IMR-90 (cell line): Measurements from ENCODE around the gene C19orf33. TPM values are rescaled to one million over a fixed set of nuclear protein-coding genes. Genes with fewer than 3 reads are reported as not detected.

Experiments
- ATAC-seq: fragments of 200-7000 bp; cut with Tn5 transposase; 2 replicates; pipeline ENCODE4 v1.9.1; 2020; ENCODE audit warnings: low read depth, mild to moderate bottlenecking, moderate library complexity
- BruUV-seq: library from RNA; stranded (reverse); fragments of 400-500 nt; replicated peaks from 2 replicates; lab custom pipeline; 2021; lab: Mats Ljungman, UMichigan
- CTCF ChIA-PET: fragments of 300-600 bp; formaldehyde crosslinking; extraction: SDS; loops from one replicate; lab custom pipeline; 2021; ENCODE audit warnings: antibody characterized with exemption; lab: Yijun Ruan, JAX
- POLR2A ChIA-PET: fragments of 300-600 bp; sonication (Branson Sonifier 250); formaldehyde crosslinking; loops from one replicate; lab custom pipeline; 2022; ENCODE audit warnings: antibody characterized with exemption; ENCODE audit not compliant: unreplicated experiment; lab: Charles Lee
- DNase-seq: peaks from one replicate; pipeline ENCODE4 v3.0.0; 2013
- H2AFZ ChIP-seq: replicated peaks from 2 replicates; pipeline ENCODE3; 2013; ENCODE audit warnings: low read length, mild to moderate bottlenecking; ENCODE audit not compliant: poor library complexity
- H2AK5ac ChIP-seq: 2 replicates; pipeline ENCODE4 v1.6.1; 2013; ENCODE audit warnings: low read depth, low read length, inconsistent platforms
- H2AK9ac ChIP-seq: replicated peaks from 2 replicates; pipeline ENCODE3; 2013; ENCODE audit warnings: mild to moderate bottlenecking, low read depth, low read length, moderate library complexity; ENCODE audit not compliant: poor library complexity
- H2BK120ac ChIP-seq: 2 replicates; pipeline ENCODE4 v1.6.1; 2013; ENCODE audit warnings: low read depth, low read length, inconsistent platforms
- H2BK15ac ChIP-seq: 3 replicates; pipeline ENCODE4 v1.6.1; 2013; ENCODE audit warnings: low read depth, low read length, inconsistent platforms
- H2BK20ac ChIP-seq: 2 replicates; pipeline ENCODE4 v1.6.1; 2013; ENCODE audit warnings: low read depth, mild to moderate bottlenecking, inconsistent platforms, low read length, moderate library complexity
- H2BK5ac ChIP-seq: 2 replicates; pipeline ENCODE4 v1.6.1; 2013; ENCODE audit warnings: mild to moderate bottlenecking, low read depth, low read length, inconsistent platforms; ENCODE audit not compliant: poor library complexity, severe bottlenecking
- H3K14ac ChIP-seq: replicated peaks from 2 replicates; pipeline ENCODE4 v1.6.1; 2013; ENCODE audit warnings: low read depth, low read length, inconsistent platforms
- H3K18ac ChIP-seq: 2 replicates; pipeline ENCODE4 v1.6.1; 2013; ENCODE audit warnings: low read depth, low read length, control low read depth
- H3K23ac ChIP-seq: 2 replicates; pipeline ENCODE4 v1.6.1; 2013; ENCODE audit warnings: low read depth, low read length, inconsistent platforms
- H3K27ac ChIP-seq: 2 replicates; pipeline ENCODE4 v1.5.1; 2013; ENCODE audit warnings: mild to moderate bottlenecking, control low read depth, low read length; ENCODE audit not compliant: insufficient read depth
- H3K27me3 ChIP-seq: 2 replicates; pipeline ENCODE4 v1.6.1; 2013; ENCODE audit warnings: low read length; ENCODE audit not compliant: control insufficient read depth, insufficient read depth
- H3K36me3 ChIP-seq: 2 replicates; pipeline ENCODE4 v1.6.1; 2013; ENCODE audit warnings: low read length, mixed read lengths; ENCODE audit not compliant: control insufficient read depth, insufficient read depth
- H3K4ac ChIP-seq: 2 replicates; pipeline ENCODE4 v1.6.1; 2013; ENCODE audit warnings: low read depth, low read length, inconsistent platforms
- H3K4me1 ChIP-seq: 2 replicates; pipeline ENCODE4 v1.6.1; 2013; ENCODE audit warnings: low read length, mixed read lengths; ENCODE audit not compliant: control insufficient read depth, insufficient read depth
- H3K4me2 ChIP-seq: 2 replicates; pipeline ENCODE4 v1.6.1; 2013; ENCODE audit warnings: low read depth, mild to moderate bottlenecking, control low read depth, low read length, moderate library complexity
- H3K4me3 ChIP-seq: 2 replicates; pipeline ENCODE4 v1.5.1; 2013; ENCODE audit warnings: low read depth, mild to moderate bottlenecking, control low read depth, low read length, moderate library complexity; ENCODE audit not compliant: insufficient read depth
- H3K56ac ChIP-seq: 2 replicates; pipeline ENCODE4 v1.6.1; 2013; ENCODE audit warnings: low read length, inconsistent platforms; ENCODE audit not compliant: insufficient read depth; ENCODE audit errors: extremely low read depth
- H3K79me1 ChIP-seq, 2 experiments: 2 replicates each; pipeline ENCODE4 v1.6.1; 2013; ENCODE audit warnings: low read length in 2 of 2, inconsistent platforms in 1 of 2, low read depth in 1 of 2
- H3K9ac ChIP-seq: 2 replicates; pipeline ENCODE4 v1.6.1; 2013; ENCODE audit warnings: low read depth, low read length, control low read depth
- H3K9me1 ChIP-seq: 2 replicates; pipeline ENCODE4 v1.6.1; 2013; ENCODE audit warnings: low read length, inconsistent platforms; ENCODE audit not compliant: insufficient read depth
- H3K9me3 ChIP-seq: 2 replicates; pipeline ENCODE4 v1.6.1; 2013; ENCODE audit warnings: low read length; ENCODE audit not compliant: control insufficient read depth, insufficient read depth
- H4K20me1 ChIP-seq: 2 replicates; pipeline ENCODE4 v1.6.1; 2013; ENCODE audit warnings: low read length, inconsistent platforms; ENCODE audit not compliant: insufficient read depth
- H4K5ac ChIP-seq: 2 replicates; pipeline ENCODE4 v1.6.1; 2013; ENCODE audit warnings: mild to moderate bottlenecking, low read depth, low read length, control low read depth
- H4K8ac ChIP-seq, 2 experiments: 2 replicates each; pipeline ENCODE4 v1.6.1; 2013; ENCODE audit warnings: low read depth in 2 of 2, low read length in 2 of 2, control low read depth in 1 of 2, inconsistent platforms in 1 of 2
- H4K91ac ChIP-seq: 2 replicates; pipeline ENCODE4 v1.6.1; 2013; ENCODE audit warnings: low read depth, low read length, inconsistent platforms; ENCODE audit not compliant: insufficient read depth
- CTCF ChIP-seq: conservative IDR thresholded peaks from 2 replicates; pipeline ENCODE4 v1.5.1; 2012; ENCODE audit warnings: mild to moderate bottlenecking, low read depth, low read length, improper control_type of control experiment
- FOS ChIP-seq: fragments of 150-350 bp; IDR thresholded peaks from 2 replicates; pipeline ENCODE4 v1.6.1; 2016; ENCODE audit warnings: low read depth, low read length
- MAFK ChIP-seq: IDR thresholded peaks from 2 replicates; pipeline ENCODE4 v1.6.1; 2012; ENCODE audit warnings: low read depth, low read length, improper control_type of control experiment
- MAZ ChIP-seq: IDR thresholded peaks from 2 replicates; pipeline ENCODE4 v1.6.1; 2012; ENCODE audit warnings: low read depth, mild to moderate bottlenecking, low read length, improper control_type of control experiment, moderate library complexity, borderline replicate concordance
- NFE2L2 ChIP-seq: fragments of 150-350 bp; IDR thresholded peaks from 2 replicates; pipeline ENCODE4 v1.6.1; 2016; ENCODE audit warnings: low read depth, mild to moderate bottlenecking, low read length
- RAD21 ChIP-seq: IDR thresholded peaks from 2 replicates; pipeline ENCODE4 v1.6.1; 2012; ENCODE audit warnings: low read length, improper control_type of control experiment
- USF2 ChIP-seq: fragments of 150-350 bp; IDR thresholded peaks from 2 replicates; pipeline ENCODE4 v1.6.1; 2017; ENCODE audit warnings: mild to moderate bottlenecking, antibody characterized with exemption, low read length, low read depth
- WGBS, 2 experiments: methylation state at CpG; one replicate each; pipeline versions ENCODE4 v1.1.5 to v1.1.7; 2013; ENCODE audit warnings: missing lambda C conversion rate in 2 of 2; ENCODE audit not compliant: insufficient read length in 1 of 2; ENCODE audit errors: extremely low coverage in 2 of 2; 5-methylcytosine and 5-hydroxymethylcytosine counted together
- dilution Hi-C: fragments of 300-500 bp; cut with HindIII; formaldehyde crosslinking; loops from one replicate; pipeline ENCODE4 v1.14.3; 2018; ENCODE audit warnings: low sequenced_read_pairs; ENCODE audit not compliant: unreplicated experiment
- in situ Hi-C: fragments of 300-500 bp; cut with MboI; formaldehyde crosslinking; loops from 3 replicates; pipeline ENCODE4 v1.14.3; 2019; ENCODE audit warnings: low sequenced_read_pairs, inconsistent platforms, mixed read lengths
- intact Hi-C: fragments of 100-400 bp; cut with micrococcal nuclease; formaldehyde crosslinking; loops from 2 replicates; pipeline ENCODE4 v1.10.0; 2022
- polyA plus RNA-seq, 3 experiments: library from polyadenylated mRNA; depleted of rRNA; stranded (reverse); fragments of >200 nt; gene quantifications; 2 replicates each; pipeline ENCODE4 v1.2.3, GENCODE V29; 2012; ENCODE audit warnings: low replicate concordance in 1 of 3
- total RNA-seq: library from RNA; depleted of rRNA; stranded (reverse); fragments of >200 nt; gene quantifications from 2 replicates; pipeline ENCODE4 v1.2.3, GENCODE V29; 2012

The C19orf33 gene
- total and polyA plus RNA-seq, 2 of the 4 experiments (the other 2 are of a cell fraction): 0.80 TPM; not detected in 1

GRCh38 chr19:38321646-38322196 is 17.7 kb downstream of the C19orf33 start:
- Histone ChIP-seq H3K56ac (no peak overlapping the region), H2BK120ac (no peak overlapping the region), H3K36me3 (peaks cover 3% of the 10 kb centered on the region; the same call in 1 of the 2 replicates), H4K20me1 (no peaks in the 10 kb centered on the region), H3K9me3 (no peaks in the 10 kb centered on the region), H2AFZ (no peak overlapping the region), H2BK15ac (no peak overlapping the region), H4K91ac (no peak overlapping the region), H3K9me1 (0 out of 2 replicates have a peak, but pooled peaks cover 5% of the 10 kb centered on the region), H3K27me3 (no peaks in the 10 kb centered on the region; the same call in 1 of the 2 replicates), H4K8ac (no peak overlapping the region), H3K27ac (no peak overlapping the region), H3K79me1 (no peaks in the 10 kb centered on the region), H3K4me3 (no peak overlapping the region), H3K14ac (no peak overlapping the region), H2BK20ac (no peak overlapping the region), H2BK5ac (no peak overlapping the region), H3K9ac (no peak overlapping the region), H2AK5ac (no peak overlapping the region; the same call in 1 of the 2 replicates), H3K4me1 (peaks cover 6% of the 10 kb centered on the region), H3K18ac (no peak overlapping the region), H2AK9ac (peak overlapping the region; percentile 21), H3K4ac (no peak overlapping the region), H3K23ac (no peak overlapping the region), H4K5ac (no peak overlapping the region), H3K4me2 (no peak overlapping the region)
- POLR2A ChIA-PET: no interaction called here
- intact Hi-C loops: no loop called here
- CTCF ChIA-PET: interaction anchor here (0.7 kb wide), 1 partner anchor 422 kb away, joined by 3 read pairs; no protein-coding TSS in a partner anchor
- no peak for TF ChIP-seq NFE2L2
- no peak for TF ChIP-seq FOS
- TF ChIP-seq RAD21: no peak
- TF ChIP-seq MAFK: no peak
- TF ChIP-seq CTCF: no peak
- TF ChIP-seq MAZ: no peak
- TF ChIP-seq USF2: no peak
- ATAC-seq (peak; percentile 24), DNase-seq (peak; percentile 27)
- BruUV-seq: no TSS peak
- in situ Hi-C loops: no loop called here
- WGBS, 2 experiments: 79% methylated on average over 2 of the region's 11 CpGs; no CpG with 5 or more reads in 1 of the 2 experiments
- dilution Hi-C loops: no loop called here
